Measurements from ENCODE around the gene IL31RA. TPM values are rescaled to one million over a fixed set of nuclear protein-coding genes. Genes with fewer than 3 reads are reported as not detected.
A peak's percentile ranks its signal among the peaks of the same experiment; 100 is the strongest.
"Not testable (repeated sequence)": the region's sequence is repeated elsewhere in the genome, so short reads cannot be mapped to it uniquely, and the experiment has no call there.

The IL31RA gene
- total and polyA plus RNA-seq, 7 experiments from 2014 or later: 0.39 to 1.5 TPM; not detected in 5

- Mint-ChIP-seq H3K36me3 (peaks cover 0 to 17% (median 10%) of the 10 kb centered on the region in 5 donors), H3K4me3 (no peak overlapping the region), H3K27ac (peak overlapping the region in 3 of 9 donors; percentile 8 to 52 (median 50)), H3K4me1 (peaks cover 0 to 27% (median 17%) of the 10 kb centered on the region in 7 donors), H3K9me3 (peaks cover 0 to 4% (median 0%) of the 10 kb centered on the region in 11 donors), H3K27me3 (no peaks in the 10 kb centered on the region)
- peaks cover 0 to 11% (median 0%) of the 10 kb centered on the region in 3 experiments for H3K36me3 ChIP-seq (ENCODE audit: control insufficient read depth in 2 of 3, insufficient read depth in 3 of 3, low read length in 3 of 3)
- DNase-seq (no peak), ATAC-seq (no peak)
- ChIA-PET CTCF (interaction anchor here (1.0 to 4.4 kb wide), 7 partner anchors 9 to 903 kb away, joined by 3 to 56 read pairs (median 3); no protein-coding TSS in a partner anchor), POLR2A (interaction anchor here (1.5 kb wide), 1 partner anchor 257 kb away, joined by 3 read pairs; no protein-coding TSS in a partner anchor)
- no peaks in the 10 kb centered on the region for H3K4me1 ChIP-seq (ENCODE audit: control insufficient read depth in 2 of 2, insufficient read depth in 2 of 2, low read length in 2 of 2)
- H3K4me3 ChIP-seq (ENCODE audit: low read length): no peak overlapping the region
- intact Hi-C loops (cut with micrococcal nuclease): loop anchor here (5.0 to 10.0 kb wide), 3 partner anchors 540 to 903 kb away; no protein-coding TSS in a partner anchor
- no peak overlapping the region for H3K27ac ChIP-seq (ENCODE audit: low read depth, low read length)
- H3K9me3 ChIP-seq (ENCODE audit: control insufficient read depth in 2 of 3, low read length in 3 of 3): no peaks in the 10 kb centered on the region
- H3K27me3 ChIP-seq (ENCODE audit: control insufficient read depth in 2 of 2, insufficient read depth in 2 of 2, low read length in 2 of 2): no peaks in the 10 kb centered on the region
Measured at GRCh38 chr5:55934720-55935119, 83.6 kb downstream of the IL31RA start.

DNA sequence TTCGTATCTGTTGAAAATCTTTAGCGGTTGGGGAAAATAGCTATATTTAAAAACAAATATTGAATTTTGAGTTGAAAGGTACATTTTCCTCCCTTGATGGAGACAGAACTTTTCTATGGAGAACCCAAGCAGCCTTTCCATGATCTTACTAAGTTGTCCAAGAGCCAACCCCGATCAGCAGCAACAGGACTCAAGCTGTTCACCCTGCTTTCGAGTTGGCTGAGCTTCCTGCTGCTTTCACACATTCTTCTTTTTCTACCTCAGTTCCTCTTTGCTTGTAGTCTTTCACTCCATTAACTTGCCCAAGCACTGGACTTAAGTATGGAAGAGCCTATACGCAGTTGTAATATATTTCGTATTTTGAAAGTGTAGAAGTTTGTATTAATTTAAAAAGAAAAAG, 84.2 kb downstream of the IL31RA start:
- no peak overlapping the region for H3K27ac ChIP-seq (ENCODE audit: low read depth, low read length)
- DNase-seq (no peak), ATAC-seq (no peak)
- H3K9me3 ChIP-seq (ENCODE audit: control insufficient read depth in 2 of 3, low read length in 3 of 3): no peaks in the 10 kb centered on the region
- H3K27me3 ChIP-seq (ENCODE audit: control insufficient read depth in 2 of 2, insufficient read depth in 2 of 2, low read length in 2 of 2): no peaks in the 10 kb centered on the region
- Mint-ChIP-seq H3K4me3 (no peak overlapping the region), H3K4me1 (peaks cover 0 to 30% (median 14%) of the 10 kb centered on the region in 7 donors), H3K27ac (peak overlapping the region in 7 of 9 donors; percentile 4 to 84 (median 50)), H3K9me3 (peaks cover 0 to 4% (median 0%) of the 10 kb centered on the region in 11 donors), H3K27me3 (no peaks in the 10 kb centered on the region), H3K36me3 (peaks cover 0 to 21% (median 10%) of the 10 kb centered on the region in 5 donors)
- H3K4me3 ChIP-seq (ENCODE audit: low read length): no peak overlapping the region
- ChIA-PET POLR2A (interaction anchor here (0.6 to 1.5 kb wide), 3 partner anchors 210 to 257 kb away, joined by 3 read pairs; no protein-coding TSS in a partner anchor), CTCF (interaction anchor here (0.6 to 4.4 kb wide), 11 partner anchors 9 to 903 kb away, joined by 3 to 56 read pairs (median 3); no protein-coding TSS in a partner anchor)
- peaks cover 0 to 15% (median 3%) of the 10 kb centered on the region in 3 experiments for H3K36me3 ChIP-seq (ENCODE audit: control insufficient read depth in 2 of 3, insufficient read depth in 3 of 3, low read length in 3 of 3)
- H3K4me1 ChIP-seq (ENCODE audit: control insufficient read depth in 2 of 2, insufficient read depth in 2 of 2, low read length in 2 of 2): no peaks in the 10 kb centered on the region
- intact Hi-C loops (cut with micrococcal nuclease): loop anchor here (5.0 to 10.0 kb wide), 3 partner anchors 539 to 902 kb away; no protein-coding TSS in a partner anchor

DNA sequence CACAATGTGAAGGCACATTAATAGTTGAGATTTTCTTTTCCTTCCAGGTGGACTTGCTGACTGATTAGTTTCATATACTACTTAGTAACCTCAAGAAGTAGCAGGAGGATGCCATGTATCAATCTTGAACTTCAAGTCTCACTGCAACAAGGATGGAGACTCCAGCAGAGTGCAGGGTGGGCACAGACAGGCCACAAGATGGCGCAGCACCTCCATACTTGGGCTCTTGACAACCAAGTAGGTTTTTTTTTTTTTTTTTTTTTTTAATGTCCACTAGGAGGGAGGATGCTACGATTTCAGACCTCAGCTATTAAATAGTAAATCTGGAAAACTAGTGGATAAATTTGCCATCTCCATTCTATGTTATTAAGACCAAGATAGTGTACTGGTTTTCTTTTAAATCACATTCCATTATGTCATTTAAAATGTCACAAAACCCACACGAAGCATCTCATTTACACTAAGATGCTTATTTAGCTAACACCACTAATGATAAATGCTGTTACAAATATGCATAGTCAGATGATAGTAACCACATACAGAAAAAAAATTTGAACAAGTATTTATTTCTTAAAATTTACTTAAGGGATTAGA, 85.0 kb downstream of the IL31RA start:
- H3K27ac ChIP-seq (ENCODE audit: low read depth, low read length): no peak overlapping the region
- no peaks in the 10 kb centered on the region for H3K27me3 ChIP-seq (ENCODE audit: control insufficient read depth in 2 of 2, insufficient read depth in 2 of 2, low read length in 2 of 2)
- intact Hi-C loops (cut with micrococcal nuclease): loop anchor here (1.0 to 10.0 kb wide), 10 partner anchors 15 to 902 kb away; partner anchors contain the start of gene CDC20B (in 1 of the 2)
- H3K36me3 Mint-ChIP-seq: peaks cover 0 to 25% (median 10%) of the 10 kb centered on the region in 5 donors
- H3K36me3 ChIP-seq (ENCODE audit: control insufficient read depth in 2 of 3, insufficient read depth in 3 of 3, low read length in 3 of 3): peaks cover 0 to 23% (median 7%) of the 10 kb centered on the region in 3 experiments
- peaks cover 0 to 35% (median 14%) of the 10 kb centered on the region in 7 donors for H3K4me1 Mint-ChIP-seq
- H3K27ac Mint-ChIP-seq: peak overlapping the region in 6 of 9 donors; percentile 11 to 84 (median 38)
- no peaks in the 10 kb centered on the region for H3K27me3 Mint-ChIP-seq
- ATAC-seq (peak; percentile 91), DNase-seq (peak; percentile 44 to 73 (median 66))
- H3K9me3 ChIP-seq (ENCODE audit: control insufficient read depth in 2 of 3, low read length in 3 of 3): no peaks in the 10 kb centered on the region
- ChIA-PET POLR2A (interaction anchor here (0.6 to 1.5 kb wide), 5 partner anchors 11 to 256 kb away, joined by 3 to 6 read pairs (median 3); no protein-coding TSS in a partner anchor), CTCF (interaction anchor here (0.5 to 4.4 kb wide), 17 partner anchors 9 to 902 kb away, joined by 3 to 56 read pairs (median 4); no protein-coding TSS in a partner anchor)
- no peak overlapping the region for H3K4me3 Mint-ChIP-seq
- no peaks in the 10 kb centered on the region for H3K4me1 ChIP-seq (ENCODE audit: control insufficient read depth in 2 of 2, insufficient read depth in 2 of 2, low read length in 2 of 2)
- no peak overlapping the region for H3K4me3 ChIP-seq (ENCODE audit: low read length)
- peaks cover 0 to 4% (median 0%) of the 10 kb centered on the region in 11 donors for H3K9me3 Mint-ChIP-seq

GRCh38 chr5:55937598-55937997, 86.4 kb downstream of the IL31RA start:
- H3K9me3 ChIP-seq (ENCODE audit: control insufficient read depth in 2 of 3, low read length in 3 of 3); H3K4me3 Mint-ChIP-seq; ATAC-seq; H3K27ac ChIP-seq (ENCODE audit: low read depth, low read length); H3K9me3 Mint-ChIP-seq; H3K4me3 ChIP-seq (ENCODE audit: low read length); H3K27me3 ChIP-seq (ENCODE audit: control insufficient read depth in 2 of 2, insufficient read depth in 2 of 2, low read length in 2 of 2); DNase-seq; H3K4me1 ChIP-seq (ENCODE audit: control insufficient read depth in 2 of 2, insufficient read depth in 2 of 2, low read length in 2 of 2); H3K27me3 Mint-ChIP-seq: not testable (repeated sequence)
- Mint-ChIP-seq H3K36me3 (peaks cover 0 to 28% (median 17%) of the 10 kb centered on the region in 5 donors), H3K4me1 (peaks cover 0 to 48% (median 14%) of the 10 kb centered on the region in 7 donors), H3K27ac (peak overlapping the region in 3 of 9 donors; percentile 41 to 65 (median 59))
- intact Hi-C loops (cut with micrococcal nuclease): loop anchor here (2.0 to 10.0 kb wide), 6 partner anchors 13 to 900 kb away; partner anchors contain the start of gene CDC20B (in 1 of the 2)
- ChIA-PET POLR2A (interaction anchor here (0.6 to 1.2 kb wide), 3 partner anchors 10 to 332 kb away, joined by 3 to 4 read pairs (median 3); no protein-coding TSS in a partner anchor), CTCF (interaction anchor here (0.9 to 4.4 kb wide), 6 partner anchors 10 to 333 kb away, joined by 3 to 56 read pairs (median 4); no protein-coding TSS in a partner anchor)
- peaks cover 0 to 36% (median 14%) of the 10 kb centered on the region in 3 experiments for H3K36me3 ChIP-seq (ENCODE audit: control insufficient read depth in 2 of 3, insufficient read depth in 3 of 3, low read length in 3 of 3)

- peak overlapping the region in 4 of 9 donors; percentile 21 to 86 (median 74) for H3K27ac Mint-ChIP-seq
- peaks cover 0 to 73% (median 30%) of the 10 kb centered on the region in 7 donors for H3K4me1 Mint-ChIP-seq
- H3K36me3 Mint-ChIP-seq: peaks cover 4 to 55% (median 32%) of the 10 kb centered on the region in 5 donors
- H3K36me3 ChIP-seq (ENCODE audit: control insufficient read depth in 2 of 3, insufficient read depth in 3 of 3, low read length in 3 of 3): peaks cover 0 to 62% (median 30%) of the 10 kb centered on the region in 3 experiments
- H3K9me3 ChIP-seq (ENCODE audit: control insufficient read depth in 2 of 3, low read length in 3 of 3); H3K4me3 Mint-ChIP-seq; DNase-seq; H3K27me3 Mint-ChIP-seq; CTCF ChIA-PET; H3K27ac ChIP-seq (ENCODE audit: low read depth, low read length); intact Hi-C loops (cut with micrococcal nuclease); H3K4me3 ChIP-seq (ENCODE audit: low read length); ATAC-seq; POLR2A ChIA-PET; H3K9me3 Mint-ChIP-seq; H3K27me3 ChIP-seq (ENCODE audit: control insufficient read depth in 2 of 2, insufficient read depth in 2 of 2, low read length in 2 of 2); H3K4me1 ChIP-seq (ENCODE audit: control insufficient read depth in 2 of 2, insufficient read depth in 2 of 2, low read length in 2 of 2): not testable (repeated sequence)
Measured at GRCh38 chr5:55941154-55941553, 90.0 kb downstream of the IL31RA start.

DNA sequence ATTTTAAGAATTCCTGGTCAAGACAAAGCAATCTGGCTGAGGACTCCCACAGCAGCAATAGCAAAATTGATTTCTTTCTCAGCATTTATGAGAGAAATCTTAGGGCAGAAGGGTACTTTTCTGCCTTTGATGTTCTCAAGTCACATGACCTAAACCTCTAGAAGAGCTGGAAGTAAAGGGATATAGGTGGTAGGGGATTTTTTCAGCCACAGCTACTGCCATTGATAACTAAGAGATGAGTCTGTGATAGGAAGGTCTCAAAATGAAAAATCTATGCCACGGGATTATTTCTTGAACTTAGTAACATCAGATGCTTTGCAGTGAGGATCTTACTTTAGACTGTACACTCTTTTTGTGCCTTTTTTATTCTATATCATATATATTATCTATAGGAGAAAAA, 108.1 kb downstream of the IL31RA start:
- H3K9me3 ChIP-seq (ENCODE audit: control insufficient read depth in 2 of 3, low read length in 3 of 3): no peaks in the 10 kb centered on the region
- intact Hi-C loops (cut with micrococcal nuclease): no loop called here
- POLR2A ChIA-PET: no interaction called here
- Mint-ChIP-seq H3K27ac (peak overlapping the region in 7 of 9 donors; percentile 49 to 89 (median 69)), H3K36me3 (peaks cover 7 to 51% (median 37%) of the 10 kb centered on the region in 5 donors), H3K27me3 (no peaks in the 10 kb centered on the region), H3K4me1 (peaks cover 15 to 59% (median 30%) of the 10 kb centered on the region in 7 donors), H3K9me3 (no peaks in the 10 kb centered on the region), H3K4me3 (peak overlapping the region in 4 of 10 donors; percentile 13 to 34 (median 32))
- DNase-seq (peak in 1 of 9 donors; percentile 47), ATAC-seq (peak; percentile 84)
- peaks cover 0 to 4% of the 10 kb centered on the region in 2 donors for H3K4me1 ChIP-seq (ENCODE audit: control insufficient read depth in 2 of 2, insufficient read depth in 2 of 2, low read length in 2 of 2)
- H3K27ac ChIP-seq (ENCODE audit: low read depth, low read length): peak overlapping the region; percentile 48
- H3K4me3 ChIP-seq (ENCODE audit: low read length): no peak overlapping the region
- CTCF ChIA-PET: no interaction called here
- H3K36me3 ChIP-seq (ENCODE audit: control insufficient read depth in 2 of 3, insufficient read depth in 3 of 3, low read length in 3 of 3): peaks cover 19 to 71% (median 25%) of the 10 kb centered on the region in 3 experiments
- H3K27me3 ChIP-seq (ENCODE audit: control insufficient read depth in 2 of 2, insufficient read depth in 2 of 2, low read length in 2 of 2): no peaks in the 10 kb centered on the region

Data from naive thymus-derived CD4-positive, alpha-beta T cell (primary cell).